GM23338 (cell line): ENCODE data around the gene ACSL3.

Experiments used
- TF ChIP-seq, protein P1 (sequence below), 2 experiments: fragments of 200-600 bp in 1 of 2; sonication (generic) in 1 of 2; conservative IDR thresholded peaks; 2 replicates each; pipeline versions ENCODE4 v1.5.1 to v1.6.1; 2016 to 2017; ENCODE audit warnings: antibody characterized with exemption in 2 of 2, low read depth in 2 of 2, mild to moderate bottlenecking in 2 of 2, moderate library complexity in 1 of 2
- TF ChIP-seq, protein P2 (sequence below): IDR thresholded peaks from one replicate; pipeline ENCODE4 v1.6.1; 2018; ENCODE audit warnings: antibody characterized with exemption; ENCODE audit not compliant: unreplicated experiment

DNA sequence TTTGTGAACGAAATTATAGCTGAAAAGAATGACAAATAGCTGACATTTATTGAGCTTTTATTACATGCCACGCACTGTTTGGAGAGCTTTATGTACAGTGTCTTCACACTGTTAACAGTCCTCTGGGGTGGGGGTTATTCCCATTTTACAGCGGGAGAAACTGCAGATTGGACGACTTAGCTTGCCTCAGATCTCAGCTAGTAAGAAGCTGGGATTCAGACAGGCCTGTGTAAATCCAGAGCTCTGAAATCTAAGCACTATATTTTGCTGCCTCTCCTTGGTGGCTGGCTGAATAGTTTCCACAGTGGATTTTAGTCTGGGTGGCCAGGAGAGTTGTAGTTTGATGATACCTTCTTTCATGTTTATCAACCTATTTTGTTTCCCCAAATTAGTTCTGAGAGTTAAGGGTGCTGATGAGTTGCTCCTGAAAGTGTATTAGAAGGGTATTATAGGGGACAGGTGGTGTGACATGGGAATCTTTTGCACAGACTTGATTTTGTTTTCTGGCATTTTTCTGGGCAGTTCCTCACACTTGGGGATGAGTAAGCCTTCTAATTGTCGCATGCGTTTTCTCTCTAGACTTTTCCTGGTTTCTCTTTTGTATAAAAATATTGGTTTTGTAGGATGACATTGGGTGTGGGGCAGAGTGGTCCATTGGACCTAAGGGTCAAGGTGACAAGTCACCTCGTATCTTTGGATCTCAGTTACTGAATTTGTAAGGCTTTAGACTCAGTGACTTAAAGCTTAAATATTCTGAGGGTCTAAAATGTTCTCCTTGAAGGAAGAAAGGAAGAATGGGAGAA, 1.5 kb downstream of the ACSL3 start:
- TF ChIP-seq, protein P1, sequence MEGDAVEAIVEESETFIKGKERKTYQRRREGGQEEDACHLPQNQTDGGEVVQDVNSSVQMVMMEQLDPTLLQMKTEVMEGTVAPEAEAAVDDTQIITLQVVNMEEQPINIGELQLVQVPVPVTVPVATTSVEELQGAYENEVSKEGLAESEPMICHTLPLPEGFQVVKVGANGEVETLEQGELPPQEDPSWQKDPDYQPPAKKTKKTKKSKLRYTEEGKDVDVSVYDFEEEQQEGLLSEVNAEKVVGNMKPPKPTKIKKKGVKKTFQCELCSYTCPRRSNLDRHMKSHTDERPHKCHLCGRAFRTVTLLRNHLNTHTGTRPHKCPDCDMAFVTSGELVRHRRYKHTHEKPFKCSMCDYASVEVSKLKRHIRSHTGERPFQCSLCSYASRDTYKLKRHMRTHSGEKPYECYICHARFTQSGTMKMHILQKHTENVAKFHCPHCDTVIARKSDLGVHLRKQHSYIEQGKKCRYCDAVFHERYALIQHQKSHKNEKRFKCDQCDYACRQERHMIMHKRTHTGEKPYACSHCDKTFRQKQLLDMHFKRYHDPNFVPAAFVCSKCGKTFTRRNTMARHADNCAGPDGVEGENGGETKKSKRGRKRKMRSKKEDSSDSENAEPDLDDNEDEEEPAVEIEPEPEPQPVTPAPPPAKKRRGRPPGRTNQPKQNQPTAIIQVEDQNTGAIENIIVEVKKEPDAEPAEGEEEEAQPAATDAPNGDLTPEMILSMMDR (conservative IDR thresholded peaks at IDR 0.05; ENCODE audit: low read depth in 2 of 2) = no peak
- TF ChIP-seq, protein P2, sequence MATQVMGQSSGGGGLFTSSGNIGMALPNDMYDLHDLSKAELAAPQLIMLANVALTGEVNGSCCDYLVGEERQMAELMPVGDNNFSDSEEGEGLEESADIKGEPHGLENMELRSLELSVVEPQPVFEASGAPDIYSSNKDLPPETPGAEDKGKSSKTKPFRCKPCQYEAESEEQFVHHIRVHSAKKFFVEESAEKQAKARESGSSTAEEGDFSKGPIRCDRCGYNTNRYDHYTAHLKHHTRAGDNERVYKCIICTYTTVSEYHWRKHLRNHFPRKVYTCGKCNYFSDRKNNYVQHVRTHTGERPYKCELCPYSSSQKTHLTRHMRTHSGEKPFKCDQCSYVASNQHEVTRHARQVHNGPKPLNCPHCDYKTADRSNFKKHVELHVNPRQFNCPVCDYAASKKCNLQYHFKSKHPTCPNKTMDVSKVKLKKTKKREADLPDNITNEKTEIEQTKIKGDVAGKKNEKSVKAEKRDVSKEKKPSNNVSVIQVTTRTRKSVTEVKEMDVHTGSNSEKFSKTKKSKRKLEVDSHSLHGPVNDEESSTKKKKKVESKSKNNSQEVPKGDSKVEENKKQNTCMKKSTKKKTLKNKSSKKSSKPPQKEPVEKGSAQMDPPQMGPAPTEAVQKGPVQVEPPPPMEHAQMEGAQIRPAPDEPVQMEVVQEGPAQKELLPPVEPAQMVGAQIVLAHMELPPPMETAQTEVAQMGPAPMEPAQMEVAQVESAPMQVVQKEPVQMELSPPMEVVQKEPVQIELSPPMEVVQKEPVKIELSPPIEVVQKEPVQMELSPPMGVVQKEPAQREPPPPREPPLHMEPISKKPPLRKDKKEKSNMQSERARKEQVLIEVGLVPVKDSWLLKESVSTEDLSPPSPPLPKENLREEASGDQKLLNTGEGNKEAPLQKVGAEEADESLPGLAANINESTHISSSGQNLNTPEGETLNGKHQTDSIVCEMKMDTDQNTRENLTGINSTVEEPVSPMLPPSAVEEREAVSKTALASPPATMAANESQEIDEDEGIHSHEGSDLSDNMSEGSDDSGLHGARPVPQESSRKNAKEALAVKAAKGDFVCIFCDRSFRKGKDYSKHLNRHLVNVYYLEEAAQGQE = no peak
